Small intestine (tissue), 16 donors: ENCODE measurements around the gene OR4D10. TPM values are rescaled to one million over a fixed set of nuclear protein-coding genes. Genes with fewer than 3 reads are reported as not detected.

Source experiments
- DNase-seq, 2 donors: peaks; one replicate each; pipeline versions ENCODE4 v3.0.0 to v3.0.0-alpha.2; 2013
- FAIRE-seq: peaks from 2 replicates; lab custom pipeline; 2012; peaks lifted over from hg19 to GRCh38; lab: Jason Lieb, UNC
- H3K27ac ChIP-seq, 3 donors: one replicate each; pipeline ENCODE4 v1.5.1; 2013; ENCODE audit warnings: low read length in 2 of 3, mild to moderate bottlenecking in 2 of 3, control low read depth in 1 of 3, inconsistent platforms in 1 of 3, low read depth in 1 of 3, moderate library complexity in 1 of 3
- H3K27me3 ChIP-seq, 3 donors: one replicate each; pipeline ENCODE4 v1.6.1; 2013; ENCODE audit warnings: low read length in 3 of 3, inconsistent platforms in 1 of 3; ENCODE audit not compliant: control insufficient read depth in 3 of 3, insufficient read depth in 3 of 3
- H3K36me3 ChIP-seq, 3 donors: one replicate each; pipeline ENCODE4 v1.6.1; 2013; ENCODE audit warnings: low read length in 3 of 3, inconsistent platforms in 1 of 3, low read depth in 1 of 3, mild to moderate bottlenecking in 1 of 3, moderate library complexity in 1 of 3; ENCODE audit not compliant: control insufficient read depth in 3 of 3, insufficient read depth in 2 of 3
- H3K4me1 ChIP-seq, 3 donors: one replicate each; pipeline ENCODE4 v1.6.1; 2013; ENCODE audit warnings: low read length in 2 of 3, inconsistent platforms in 1 of 3, low read depth in 1 of 3, mild to moderate bottlenecking in 1 of 3, moderate library complexity in 1 of 3; ENCODE audit not compliant: control insufficient read depth in 3 of 3, insufficient read depth in 2 of 3
- H3K4me3 ChIP-seq, 3 donors: one replicate each; pipeline ENCODE4 v1.5.1; 2013; ENCODE audit warnings: low read length in 3 of 3, control low read depth in 1 of 3, inconsistent platforms in 1 of 3, low read depth in 1 of 3, mild to moderate bottlenecking in 1 of 3, moderate library complexity in 1 of 3
- H3K9me3 ChIP-seq, 2 donors: one replicate each; pipeline ENCODE4 v1.6.1; 2013; ENCODE audit warnings: low read depth in 1 of 2, low read length in 1 of 2; ENCODE audit not compliant: control insufficient read depth in 2 of 2, insufficient read depth in 1 of 2
- WGBS, 3 donors: extraction: QIAGEN DNeasy Blood & Tissue Kit; methylation state at CpG; one replicate each; pipeline ENCODE4 v1.1.7; 2013; 5-methylcytosine and 5-hydroxymethylcytosine counted together
- long read RNA-seq, 10 donors: transcript quantifications; one replicate each; lab custom pipeline, GENCODE V29; 2026
- polyA plus RNA-seq, 4 donors: library from polyadenylated mRNA; stranded (reverse) in 3 of 4; unstranded in 1 of 4; fragments of 200-250 nt in 3 of 4; fragments of 120-200 nt in 1 of 4; gene quantifications; one replicate each; pipeline versions ENCODE4 v1.2.1 to v1.2.3, GENCODE V29; 2013
- donor health status: healthy with polysubstance abuse.
- donor health status: control.
- donor health status: control.
- donor health status: Bipolar disorder and iron deficiency.
- donor health status: healthy.

Gene OR4D10
- not detected for polyA plus RNA-seq
- long read RNA-seq, donor 1: 0 reads
- long read RNA-seq, donor 2: 0 reads
- long read RNA-seq, donor 3: 0 reads
- long read RNA-seq, donor 4: 0 reads
- long read RNA-seq, donor 5: 0 reads
- long read RNA-seq, donor 6: 0 reads
- long read RNA-seq, donor 7: 0 reads
- long read RNA-seq, donor 8: 0 reads
- long read RNA-seq, donor 9: 0 reads
- long read RNA-seq, donor 10: 0 reads

GRCh38 chr11:59473015-59473414 is at the start of gene OR4D10:
OR4D10 (plus strand) TSS chr11:59473315; CDS start chr11:59477430, 4,115 bp downstream.
- Histone ChIP-seq H3K4me3 (no peak within 1 kb of the TSS), H3K36me3 (no peaks in the 10 kb centered on the region), H3K9me3 (no peaks in the 10 kb centered on the region), H3K27me3 (no peaks in the 10 kb centered on the region), H3K27ac (no peak within 1 kb of the TSS), H3K4me1 (no peaks in the 10 kb centered on the region)
- no peak for DNase-seq
- FAIRE-seq: no peak

GRCh38 chr11:59423835-59424234 is 49.3 kb upstream of the OR4D10 start:
- Histone ChIP-seq H3K4me3 (no peak overlapping the region), H3K27ac (no peak overlapping the region), H3K36me3 (no peaks in the 10 kb centered on the region), H3K27me3 (no peaks in the 10 kb centered on the region), H3K9me3 (no peaks in the 10 kb centered on the region), H3K4me1 (no peaks in the 10 kb centered on the region)
- FAIRE-seq (no peak), DNase-seq (no peak)
- WGBS, 3 donors: 47 to 65% (median 62%) methylated on average over 2 of the region's 2 CpGs

- Histone ChIP-seq H3K4me1 (no peaks in the 10 kb centered on the region), H3K36me3 (no peaks in the 10 kb centered on the region), H3K9me3 (no peaks in the 10 kb centered on the region), H3K27me3 (no peaks in the 10 kb centered on the region), H3K27ac (no peak overlapping the region), H3K4me3 (no peak overlapping the region)
- no peak for DNase-seq
- no peak for FAIRE-seq
- WGBS, 3 donors: 42 to 57% (median 46%) methylated on average over 4 of the region's 4 CpGs
These were observed 48.0 kb upstream of the OR4D10 start for GRCh38 chr11:59425131-59425530.

- FAIRE-seq: no peak
These were observed 46.6 kb upstream of the OR4D10 start, which contains the start of gene OR5A2 for GRCh38 chr11:59426361-59427067. OR5A2 (minus strand) TSS chr11:59426413; CDS start chr11:59422953, 3,460 bp downstream.

GRCh38 chr11:59427068-59427382 is 46.1 kb upstream of the OR4D10 start:
- no peaks in the 10 kb centered on the region for H3K4me1 ChIP-seq
- FAIRE-seq (no peak), DNase-seq (no peak)

More at GRCh38 chr11:59426361-59427067, 46.6 kb upstream of the OR4D10 start, which contains the start of gene OR5A2:
- DNase-seq: no peak
- Histone ChIP-seq H3K9me3 (no peaks in the 10 kb centered on the region), H3K36me3 (no peaks in the 10 kb centered on the region), H3K4me3 (no peak within 1 kb of the TSS), H3K4me1 (no peaks in the 10 kb centered on the region), H3K27me3 (no peaks in the 10 kb centered on the region), H3K27ac (no peak within 1 kb of the TSS)
- WGBS, 3 donors: 65 to 75% (median 71%) methylated on average over 5 of the region's 5 CpGs

GRCh38 chr11:59429924-59430516 is 43.1 kb upstream of the OR4D10 start:
- H3K36me3 ChIP-seq: no peaks in the 10 kb centered on the region
- no peak overlapping the region for H3K27ac ChIP-seq
- no peaks in the 10 kb centered on the region for H3K9me3 ChIP-seq
- FAIRE-seq: peak; percentile 5
- WGBS, 3 donors: 60 to 64% (median 63%) methylated on average over 4 of the region's 4 CpGs
- no peaks in the 10 kb centered on the region for H3K4me1 ChIP-seq
- DNase-seq: peak; percentile 54 to 59
- no peaks in the 10 kb centered on the region for H3K27me3 ChIP-seq
- H3K4me3 ChIP-seq: no peak overlapping the region

More at GRCh38 chr11:59427068-59427382, 46.1 kb upstream of the OR4D10 start:
- Histone ChIP-seq H3K36me3 (no peaks in the 10 kb centered on the region), H3K27ac (no peak overlapping the region), H3K27me3 (no peaks in the 10 kb centered on the region), H3K4me3 (no peak overlapping the region), H3K9me3 (no peaks in the 10 kb centered on the region)

GRCh38 chr11:59436169-59436568 is 36.9 kb upstream of the OR4D10 start, which contains the start of gene OR5A1:
OR5A1 (plus strand) TSS chr11:59436469; CDS start chr11:59443169, 6,700 bp downstream.
- no peaks in the 10 kb centered on the region for H3K27me3 ChIP-seq
- H3K27ac ChIP-seq: no peak within 1 kb of the TSS
- H3K36me3 ChIP-seq: no peaks in the 10 kb centered on the region
- no peaks in the 10 kb centered on the region for H3K9me3 ChIP-seq
- DNase-seq: no peak
- H3K4me1 ChIP-seq: no peaks in the 10 kb centered on the region
- no peak for FAIRE-seq
- H3K4me3 ChIP-seq: no peak within 1 kb of the TSS
- WGBS, 3 donors: 59 to 73% (median 62%) methylated on average over 3 of the region's 3 CpGs

- Histone ChIP-seq H3K4me1 (no peaks in the 10 kb centered on the region), H3K27me3 (no peaks in the 10 kb centered on the region), H3K36me3 (no peaks in the 10 kb centered on the region), H3K4me3 (no peak overlapping the region), H3K9me3 (no peaks in the 10 kb centered on the region), H3K27ac (no peak overlapping the region)
- WGBS, 3 donors: 82 to 83% (median 82%) methylated on average over 7 of the region's 7 CpGs
- DNase-seq (no peak), FAIRE-seq (no peak)
These were observed 35.3 kb upstream of the OR4D10 start for GRCh38 chr11:59437770-59438169.
